Right renal cortex interstitium (tissue), 3 donors: Measurements from ENCODE around the gene GRIK4. TPM values are rescaled to one million over a fixed set of nuclear protein-coding genes. Genes with fewer than 3 reads are reported as not detected.
"Not testable (repeated sequence)": the region's sequence is repeated elsewhere in the genome, so short reads cannot be mapped to it uniquely, and the experiment has no call there.

Experiments used
- DNase-seq, 3 donors: peaks; one replicate each; pipeline ENCODE4 v3.0.0-alpha.2; 2013; ENCODE audit warnings: low read depth in 3 of 3, low spot score in 2 of 3
- polyA plus RNA-seq, 3 donors: library from polyadenylated mRNA; unstranded; fragments of 120-200 nt; gene quantifications; one replicate each; pipeline ENCODE4 v1.2.1, GENCODE V29; 2013; ENCODE audit not compliant: insufficient read length in 3 of 3

Gene GRIK4
- polyA plus RNA-seq, 3 donors: 0.93 to 1.3 (median 1.1) TPM

GRCh38 chr11:120597250-120598215 is 86.0 kb downstream of the GRIK4 start:
- no peak for DNase-seq

DNA sequence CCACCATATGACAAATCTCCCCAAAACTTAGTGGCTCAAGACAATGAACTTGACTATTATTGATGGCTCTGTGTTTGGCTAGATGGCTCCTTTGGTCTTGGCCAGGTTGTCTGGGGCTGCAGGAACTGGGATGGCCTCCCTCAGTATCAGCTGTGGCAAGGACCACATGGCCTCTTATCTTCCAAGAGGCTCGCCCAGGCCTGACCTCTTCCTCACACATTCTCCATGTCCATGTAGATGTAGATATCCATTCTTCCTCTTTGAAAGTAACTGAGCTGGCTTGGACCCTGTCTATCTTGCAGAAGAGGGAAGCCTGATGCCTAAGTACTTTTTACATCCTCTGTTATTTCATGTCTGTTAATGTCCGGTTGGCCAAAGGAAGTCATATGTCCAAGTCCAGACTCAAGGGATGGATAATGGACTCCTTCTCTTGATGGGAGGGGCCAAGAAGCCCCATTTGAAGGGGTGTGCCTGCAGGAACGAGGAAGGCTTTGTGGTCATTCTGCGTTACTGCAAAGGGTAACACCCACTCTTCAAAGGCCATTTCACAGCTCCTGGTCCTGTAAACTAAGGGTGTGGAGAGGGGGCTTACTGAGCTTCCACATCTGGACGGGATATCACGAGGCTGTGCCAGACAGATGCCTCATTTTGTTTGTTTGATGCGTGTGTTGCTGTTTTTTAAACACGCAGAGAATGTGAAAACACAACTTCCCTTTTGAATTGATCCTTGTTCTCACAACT is 87.1 kb downstream of the GRIK4 start:
- DNase-seq: no peak

DNA sequence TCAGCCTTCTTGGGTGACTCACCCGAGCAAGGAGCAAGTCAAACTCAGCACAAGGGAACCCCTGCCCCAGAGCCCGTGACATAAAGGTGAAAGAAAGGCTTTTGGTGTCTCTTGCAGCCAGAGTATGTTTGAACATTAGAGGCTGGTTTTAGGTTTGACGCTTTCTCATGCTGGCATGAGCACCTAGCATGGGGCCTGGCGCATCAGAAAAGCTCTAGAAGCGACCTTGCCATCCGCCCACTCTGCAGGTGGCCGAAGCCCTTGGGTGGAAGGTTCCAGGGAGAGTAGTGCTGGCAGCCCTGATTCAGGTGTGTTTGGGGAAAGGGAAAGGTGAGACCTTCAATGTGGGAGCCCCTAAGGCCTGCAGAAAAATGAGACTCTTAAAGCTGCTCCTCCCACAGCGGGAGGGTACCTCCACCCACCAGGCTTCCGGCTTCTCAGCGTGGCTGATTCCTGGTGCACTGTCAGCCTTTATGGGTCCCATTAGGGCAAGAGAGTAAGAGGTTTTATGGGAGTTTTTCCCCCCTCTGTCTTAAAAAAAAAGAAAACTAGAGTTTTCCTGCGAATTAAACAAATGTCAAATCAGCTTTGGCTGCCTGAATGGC is 88.4 kb downstream of the GRIK4 start:
- no peak for DNase-seq

GRCh38 chr11:120601536-120601935 is 90.0 kb downstream of the GRIK4 start:
- DNase-seq: no peak

GRCh38 chr11:120603071-120603470 is 91.5 kb downstream of the GRIK4 start:
- no peak for DNase-seq

DNA sequence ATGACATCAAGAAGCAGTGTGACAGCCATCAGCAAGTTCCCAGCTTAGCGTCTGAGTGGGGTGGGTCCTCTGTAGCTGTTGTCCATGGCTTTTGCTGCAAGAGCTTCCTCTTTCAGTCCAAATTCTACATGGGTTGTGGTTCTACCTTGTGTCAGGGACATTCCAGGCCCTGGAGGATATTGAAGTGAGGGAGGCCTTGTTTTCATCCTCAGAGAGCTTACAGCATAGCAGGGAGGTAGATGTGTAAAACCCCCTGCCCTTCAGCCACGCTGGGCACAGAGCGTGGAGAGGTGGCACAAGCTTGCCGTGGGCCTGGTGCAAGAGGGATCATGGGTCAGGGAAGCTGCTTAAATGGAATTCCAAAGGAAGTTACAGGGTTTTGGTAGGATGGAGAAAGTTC is 93.9 kb downstream of the GRIK4 start:
- DNase-seq: no peak

DNA sequence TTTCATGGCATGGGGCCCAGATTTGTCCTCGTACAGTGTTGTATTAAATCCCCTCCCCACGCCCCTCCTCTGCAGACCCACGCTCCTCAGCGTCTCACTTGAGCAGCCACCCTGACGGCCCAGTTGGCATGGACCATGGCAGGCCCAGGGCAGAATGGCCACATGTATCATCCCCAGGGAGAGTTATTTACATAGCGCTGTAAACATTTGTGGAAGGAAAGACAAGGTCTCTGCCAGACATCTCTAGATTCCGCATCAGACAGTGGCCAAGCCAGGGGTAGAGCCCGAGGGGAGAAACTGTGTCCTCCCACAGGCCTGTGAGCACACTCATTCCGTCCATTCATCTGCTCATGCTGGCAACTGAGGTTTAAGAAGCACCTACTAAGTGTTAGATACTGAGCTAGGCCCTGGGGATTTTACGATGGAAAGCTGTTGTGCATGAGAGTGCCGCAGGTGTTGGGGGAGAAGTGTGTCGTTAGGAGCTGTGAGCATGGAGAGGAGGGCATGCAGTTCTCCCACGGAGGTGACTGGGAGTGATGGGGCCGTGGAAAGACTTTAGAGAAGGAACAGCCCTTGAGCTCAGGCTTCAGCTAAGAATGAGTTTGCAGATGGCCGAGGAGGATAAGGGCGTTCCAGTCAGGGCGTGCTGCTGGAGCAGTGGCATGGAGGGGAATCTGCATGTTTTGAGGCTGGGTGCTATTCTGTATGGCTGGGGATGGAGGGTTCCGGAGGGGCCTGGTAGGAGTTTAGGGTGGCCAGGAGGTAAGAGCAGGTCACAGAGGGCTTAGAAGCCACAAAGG is 94.9 kb downstream of the GRIK4 start:
- DNase-seq: no peak

DNA sequence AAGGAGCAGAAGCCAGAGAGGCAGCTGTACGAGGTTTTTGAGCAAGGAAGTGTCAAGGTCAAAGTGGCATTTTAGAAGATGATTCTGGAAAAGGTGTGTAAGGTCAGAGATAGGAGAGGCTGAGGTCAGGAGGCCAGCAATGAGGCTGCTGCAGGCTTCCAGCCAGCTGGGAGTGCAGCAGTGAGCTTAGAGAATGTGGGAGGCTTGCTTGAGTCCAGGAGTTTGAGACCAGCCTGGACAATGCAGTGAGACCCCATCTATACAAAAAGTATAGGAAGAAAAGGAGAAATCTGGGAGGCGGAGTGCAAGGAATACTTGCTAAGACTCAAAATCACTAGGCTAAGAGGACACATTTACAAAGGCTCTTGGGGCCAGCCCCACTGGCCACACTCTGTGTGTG is 96.5 kb downstream of the GRIK4 start:
- no peak for DNase-seq

DNA sequence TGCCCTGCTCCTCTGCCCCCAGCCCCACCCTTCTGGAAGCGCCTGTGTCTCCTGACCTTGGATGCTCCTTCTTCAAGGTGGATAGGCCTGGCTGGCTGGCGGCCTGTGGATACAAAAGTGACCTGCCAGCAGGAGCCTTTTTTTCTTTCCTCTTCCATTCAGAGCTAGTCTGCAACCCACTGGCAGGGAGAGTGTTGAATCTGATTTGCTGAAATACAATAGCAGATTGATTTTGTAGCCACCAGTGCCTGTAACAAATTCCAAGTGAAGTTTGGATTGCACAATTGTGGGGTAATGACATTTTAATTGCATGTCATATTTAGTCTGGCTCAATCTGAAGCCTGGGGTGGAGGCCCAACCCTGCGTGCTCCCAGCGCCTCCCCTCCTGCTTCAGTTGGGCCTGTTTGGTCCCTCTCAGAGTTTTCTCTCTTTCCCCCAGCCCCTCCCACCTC is 97.2 kb downstream of the GRIK4 start:
- DNase-seq: no peak

- no peak for DNase-seq
Observed at GRCh38 chr11:120610111-120610510, 98.6 kb downstream of the GRIK4 start.

DNA sequence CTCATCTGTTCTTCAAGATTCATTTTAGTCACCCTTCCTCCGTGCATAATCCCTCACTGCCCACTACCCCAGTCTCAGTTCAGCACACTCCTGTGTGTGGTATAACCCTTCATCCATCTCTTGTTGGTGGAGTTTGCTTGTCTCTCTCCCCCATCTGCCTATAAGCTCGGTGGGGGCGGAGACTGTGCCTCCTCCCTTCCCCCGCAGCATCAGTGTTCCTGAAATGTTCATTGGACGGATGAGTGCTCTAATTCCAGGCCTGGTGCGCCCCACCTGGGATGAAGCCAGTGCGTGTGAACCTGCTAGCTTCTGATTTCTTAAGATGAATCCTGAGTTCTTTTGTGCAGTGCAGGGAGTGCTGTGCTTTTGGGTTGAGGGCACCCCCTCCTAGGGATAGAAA is 100.0 kb downstream of the GRIK4 start:
- no peak for DNase-seq

GRCh38 chr11:120612513-120613263 is 101.1 kb downstream of the GRIK4 start:
- DNase-seq: no peak

GRCh38 chr11:120613264-120614226 is 102.0 kb downstream of the GRIK4 start:
- no peak for DNase-seq

GRCh38 chr11:120615391-120615790 is 103.8 kb downstream of the GRIK4 start:
- no peak for DNase-seq

DNA sequence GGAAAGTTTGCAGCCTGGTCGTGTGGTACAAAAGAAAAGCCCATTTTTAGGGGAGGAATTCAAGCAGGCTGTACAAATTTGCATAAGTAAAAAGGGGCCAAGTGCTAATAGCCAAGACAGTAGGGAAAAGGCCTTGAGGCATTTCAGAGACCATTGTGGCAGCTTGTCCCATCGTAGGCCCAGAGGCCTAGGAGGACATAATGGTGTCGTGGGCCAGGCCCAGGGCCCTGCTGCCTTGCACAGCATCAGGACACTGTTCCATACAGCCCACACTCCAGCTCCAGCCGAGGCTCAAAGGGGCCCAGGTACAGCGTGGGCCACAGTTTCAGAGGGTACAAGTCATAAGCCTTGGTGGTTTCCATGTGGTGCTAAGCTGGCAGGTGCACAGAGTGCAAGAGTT is 106.9 kb downstream of the GRIK4 start:
- no peak for DNase-seq

- no peak for DNase-seq
Observed at GRCh38 chr11:120622189-120622875, 110.8 kb downstream of the GRIK4 start.

DNA sequence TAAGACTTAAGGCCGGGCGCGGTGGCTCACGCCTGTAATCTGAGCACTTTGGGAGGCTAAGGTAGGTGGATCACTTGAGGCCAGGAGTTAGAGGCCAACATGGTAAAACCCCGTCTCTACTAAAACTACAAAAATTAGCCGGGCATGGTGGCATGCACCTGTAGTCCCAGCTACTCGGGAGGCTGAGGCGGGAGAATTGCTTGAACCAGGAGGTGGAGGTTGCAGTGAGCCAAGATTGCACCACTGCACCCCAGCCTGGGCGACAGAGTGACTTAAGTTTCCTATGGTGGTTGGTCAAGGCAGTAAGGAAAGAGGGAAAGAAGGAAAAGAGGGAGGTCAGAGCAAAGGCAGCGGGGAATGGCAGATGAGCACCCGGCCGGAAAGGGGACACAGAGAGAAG is 113.4 kb downstream of the GRIK4 start:
- not testable (repeated sequence) for DNase-seq

- DNase-seq: no peak
Observed at GRCh38 chr11:120625565-120625964, 114.0 kb downstream of the GRIK4 start.
